ENCODE measurements around the gene CSN2. TPM values are rescaled to one million over a fixed set of nuclear protein-coding genes. Genes with fewer than 3 reads are reported as not detected.

Gene CSN2
- total and polyA plus RNA-seq, 2 of the 8 experiments (the other 6 are each of a cell fraction or from before 2014, with no cell fraction given) = not detected

- H3K79me1 ChIP-seq (ENCODE audit: low read depth, low read length) = no peaks in the 10 kb centered on the region
- FAIRE-seq = no peak
- H2BK12ac ChIP-seq (ENCODE audit: low read depth, low read length) = no peak overlapping the region
These were observed 35.2 kb upstream of the CSN2 start for GRCh38 chr4:70000711-70001110.

More at GRCh38 chr4:70000711-70001110, 35.2 kb upstream of the CSN2 start:
- Histone ChIP-seq H2BK20ac (ENCODE audit: low read length) (no peak overlapping the region), H4K5ac (ENCODE audit: insufficient read length, low read depth, low read length) (no peak overlapping the region), H3K56ac (replicated peaks; ENCODE audit: insufficient read length, low read depth, low read length) (no peak overlapping the region), H3K36me3 (ENCODE audit: control insufficient read depth in 2 of 4, insufficient read depth in 4 of 4, low read length in 3 of 4) (no peaks in the 10 kb centered on the region), H3K27me3 (replicated peaks in 1 of 4; ENCODE audit: control insufficient read depth in 3 of 4, extremely low read depth in 1 of 4, insufficient read depth in 3 of 4, low read length in 3 of 4) (no peaks in the 10 kb centered on the region), H2AFZ (ENCODE audit: low read length) (no peak overlapping the region), H3K18ac (ENCODE audit: extremely low read depth, low read length) (no peak overlapping the region), H4K20me1 (replicated peaks in 1 of 2; ENCODE audit: control insufficient read depth in 1 of 2, insufficient read depth in 2 of 2, low read length in 2 of 2) (no peaks in the 10 kb centered on the region), H3K27ac (ENCODE audit: low read depth, low read length) (no peak overlapping the region), H3K23ac (ENCODE audit: insufficient read length) (no peak overlapping the region), H3K14ac (ENCODE audit: insufficient read length) (no peak overlapping the region), H2AK5ac (ENCODE audit: low read depth, low read length) (no peak overlapping the region), H3K23me2 (ENCODE audit: low read depth, low read length) (no peaks in the 10 kb centered on the region), H3K79me2 (ENCODE audit: control insufficient read depth in 1 of 2, insufficient read depth in 2 of 2, low read length in 2 of 2) (no peaks in the 10 kb centered on the region), H2BK15ac (ENCODE audit: low read length) (no peak overlapping the region), H3K4me3 (ENCODE audit: extremely low read depth in 1 of 4, insufficient read depth in 2 of 4, low read depth in 3 of 4, low read length in 4 of 4) (no peak overlapping the region), H2BK5ac (ENCODE audit: low read depth, low read length) (no peak overlapping the region), H4K91ac (replicated peaks; ENCODE audit: insufficient read length, low read length) (no peak overlapping the region), H3K9me3 (ENCODE audit: insufficient read depth in 2 of 2, low read depth in 1 of 2, low read length in 1 of 2) (no peaks in the 10 kb centered on the region), H3K4me2 (ENCODE audit: insufficient read depth in 1 of 2, low read depth in 2 of 2, low read length in 2 of 2) (no peak overlapping the region), H2BK120ac (replicated peaks; ENCODE audit: low read depth, low read length) (no peak overlapping the region), H3K4me1 (replicated peaks in 1 of 4; ENCODE audit: control insufficient read depth in 3 of 4, insufficient read depth in 4 of 4, low read length in 3 of 4) (no peaks in the 10 kb centered on the region), H3K4ac (replicated peaks; ENCODE audit: insufficient read length, low read depth, low read length) (no peak overlapping the region), H3K9ac (replicated peaks in 1 of 4; ENCODE audit: extremely low read depth in 1 of 4, low read depth in 3 of 4, low read length in 3 of 4) (no peak overlapping the region), H4K8ac (ENCODE audit: extremely low read depth, insufficient read depth, low read length) (no peak overlapping the region)
- no peak for TF ChIP-seq EP300 (IDR thresholded peaks at IDR 0.05; ENCODE audit: borderline replicate concordance in 1 of 2, low read depth in 2 of 2, low read length in 2 of 2)
- TF ChIP-seq CREB1 (IDR thresholded peaks at IDR 0.05) = no peak
- no peak for TF ChIP-seq ZNF274 (IDR thresholded peaks at IDR 0.05; ENCODE audit: borderline replicate concordance, extremely low read depth, low read length)
- no peak for TF ChIP-seq SP1 (IDR thresholded peaks at IDR 0.05; ENCODE audit: low read depth, low read length)
- no peak for TF ChIP-seq TAF1 (IDR thresholded peaks at IDR 0.05; ENCODE audit: low read depth, low read length)
- TF ChIP-seq ASH2L (IDR thresholded peaks at IDR 0.05; ENCODE audit: low read length) = no peak
- no peak for TF ChIP-seq SIN3A (conservative IDR thresholded peaks at IDR 0.05 in 1 of 2, IDR thresholded peaks at IDR 0.05 in 1 of 2; ENCODE audit: low read depth in 1 of 2, low read length in 2 of 2)
- TF ChIP-seq YY1 (IDR thresholded peaks at IDR 0.05; ENCODE audit: low read depth, low read length) = no peak
- no peak for TF ChIP-seq USF2 (IDR thresholded peaks at IDR 0.05; ENCODE audit: low read length)
- TF ChIP-seq GABPA (IDR thresholded peaks at IDR 0.05; ENCODE audit: borderline replicate concordance, insufficient read depth, low read length) = no peak
- 90% methylated on average over 1 of the region's 1 CpG; no CpG with 5 or more reads in 1 of the 2 experiments for WGBS, 2 experiments (ENCODE audit: extremely low coverage in 1 of 2, insufficient coverage in 1 of 2, insufficient read length in 1 of 2, insufficient replicate concordance in 2 of 2, low coverage in 1 of 2, low lambda C conversion rate in 2 of 2, missing lambda C conversion rate in 1 of 2)
- no peak for DNase-seq (ENCODE audit: low read depth in 1 of 2, low spot score in 2 of 2)
- CTCF ChIA-PET (ENCODE audit: partially characterized antibody) = no interaction called here
- POLR2A ChIA-PET (ENCODE audit: partially characterized antibody) = no interaction called here
